IMR-90 (cell line): ENCODE data around the gene MAN1C1. TPM values are rescaled to one million over a fixed set of nuclear protein-coding genes. Genes with fewer than 3 reads are reported as not detected.

Experiments used
- ATAC-seq: fragments of 200-7000 bp; cut with Tn5 transposase; 2 replicates; pipeline ENCODE4 v1.9.1; 2020; ENCODE audit warnings: low read depth, mild to moderate bottlenecking, moderate library complexity
- BruUV-seq: library from RNA; stranded (reverse); fragments of 400-500 nt; replicated peaks from 2 replicates; lab custom pipeline; 2021; lab: Mats Ljungman, UMichigan
- CTCF ChIA-PET: fragments of 300-600 bp; formaldehyde crosslinking; extraction: SDS; loops from one replicate; lab custom pipeline; 2021; ENCODE audit warnings: antibody characterized with exemption; lab: Yijun Ruan, JAX
- POLR2A ChIA-PET: fragments of 300-600 bp; sonication (Branson Sonifier 250); formaldehyde crosslinking; loops from one replicate; lab custom pipeline; 2022; ENCODE audit warnings: antibody characterized with exemption; ENCODE audit not compliant: unreplicated experiment; lab: Charles Lee
- DNase-seq: peaks from one replicate; pipeline ENCODE4 v3.0.0; 2013
- H2AFZ ChIP-seq: replicated peaks from 2 replicates; pipeline ENCODE3; 2013; ENCODE audit warnings: low read length, mild to moderate bottlenecking; ENCODE audit not compliant: poor library complexity
- H2AK5ac ChIP-seq: 2 replicates; pipeline ENCODE4 v1.6.1; 2013; ENCODE audit warnings: low read depth, low read length, inconsistent platforms
- H2AK9ac ChIP-seq: replicated peaks from 2 replicates; pipeline ENCODE3; 2013; ENCODE audit warnings: mild to moderate bottlenecking, low read depth, low read length, moderate library complexity; ENCODE audit not compliant: poor library complexity
- H2BK120ac ChIP-seq: 2 replicates; pipeline ENCODE4 v1.6.1; 2013; ENCODE audit warnings: low read depth, low read length, inconsistent platforms
- H2BK15ac ChIP-seq: 3 replicates; pipeline ENCODE4 v1.6.1; 2013; ENCODE audit warnings: low read depth, low read length, inconsistent platforms
- H2BK20ac ChIP-seq: 2 replicates; pipeline ENCODE4 v1.6.1; 2013; ENCODE audit warnings: low read depth, mild to moderate bottlenecking, inconsistent platforms, low read length, moderate library complexity
- H2BK5ac ChIP-seq: 2 replicates; pipeline ENCODE4 v1.6.1; 2013; ENCODE audit warnings: mild to moderate bottlenecking, low read depth, low read length, inconsistent platforms; ENCODE audit not compliant: poor library complexity, severe bottlenecking
- H3K14ac ChIP-seq: replicated peaks from 2 replicates; pipeline ENCODE4 v1.6.1; 2013; ENCODE audit warnings: low read depth, low read length, inconsistent platforms
- H3K18ac ChIP-seq: 2 replicates; pipeline ENCODE4 v1.6.1; 2013; ENCODE audit warnings: low read depth, low read length, control low read depth
- H3K23ac ChIP-seq: 2 replicates; pipeline ENCODE4 v1.6.1; 2013; ENCODE audit warnings: low read depth, low read length, inconsistent platforms
- H3K27ac ChIP-seq: 2 replicates; pipeline ENCODE4 v1.5.1; 2013; ENCODE audit warnings: mild to moderate bottlenecking, control low read depth, low read length; ENCODE audit not compliant: insufficient read depth
- H3K27me3 ChIP-seq: 2 replicates; pipeline ENCODE4 v1.6.1; 2013; ENCODE audit warnings: low read length; ENCODE audit not compliant: control insufficient read depth, insufficient read depth
- H3K36me3 ChIP-seq: 2 replicates; pipeline ENCODE4 v1.6.1; 2013; ENCODE audit warnings: low read length, mixed read lengths; ENCODE audit not compliant: control insufficient read depth, insufficient read depth
- H3K4ac ChIP-seq: 2 replicates; pipeline ENCODE4 v1.6.1; 2013; ENCODE audit warnings: low read depth, low read length, inconsistent platforms
- H3K4me1 ChIP-seq: 2 replicates; pipeline ENCODE4 v1.6.1; 2013; ENCODE audit warnings: low read length, mixed read lengths; ENCODE audit not compliant: control insufficient read depth, insufficient read depth
- H3K4me2 ChIP-seq: 2 replicates; pipeline ENCODE4 v1.6.1; 2013; ENCODE audit warnings: low read depth, mild to moderate bottlenecking, control low read depth, low read length, moderate library complexity
- H3K4me3 ChIP-seq: 2 replicates; pipeline ENCODE4 v1.5.1; 2013; ENCODE audit warnings: low read depth, mild to moderate bottlenecking, control low read depth, low read length, moderate library complexity; ENCODE audit not compliant: insufficient read depth
- H3K56ac ChIP-seq: 2 replicates; pipeline ENCODE4 v1.6.1; 2013; ENCODE audit warnings: low read length, inconsistent platforms; ENCODE audit not compliant: insufficient read depth; ENCODE audit errors: extremely low read depth
- H3K79me1 ChIP-seq, 2 experiments: 2 replicates each; pipeline ENCODE4 v1.6.1; 2013; ENCODE audit warnings: low read length in 2 of 2, inconsistent platforms in 1 of 2, low read depth in 1 of 2
- H3K9ac ChIP-seq: 2 replicates; pipeline ENCODE4 v1.6.1; 2013; ENCODE audit warnings: low read depth, low read length, control low read depth
- H3K9me1 ChIP-seq: 2 replicates; pipeline ENCODE4 v1.6.1; 2013; ENCODE audit warnings: low read length, inconsistent platforms; ENCODE audit not compliant: insufficient read depth
- H3K9me3 ChIP-seq: 2 replicates; pipeline ENCODE4 v1.6.1; 2013; ENCODE audit warnings: low read length; ENCODE audit not compliant: control insufficient read depth, insufficient read depth
- H4K20me1 ChIP-seq: 2 replicates; pipeline ENCODE4 v1.6.1; 2013; ENCODE audit warnings: low read length, inconsistent platforms; ENCODE audit not compliant: insufficient read depth
- H4K5ac ChIP-seq: 2 replicates; pipeline ENCODE4 v1.6.1; 2013; ENCODE audit warnings: mild to moderate bottlenecking, low read depth, low read length, control low read depth
- H4K8ac ChIP-seq, 2 experiments: 2 replicates each; pipeline ENCODE4 v1.6.1; 2013; ENCODE audit warnings: low read depth in 2 of 2, low read length in 2 of 2, control low read depth in 1 of 2, inconsistent platforms in 1 of 2
- H4K91ac ChIP-seq: 2 replicates; pipeline ENCODE4 v1.6.1; 2013; ENCODE audit warnings: low read depth, low read length, inconsistent platforms; ENCODE audit not compliant: insufficient read depth
- BHLHE40 ChIP-seq: fragments of 150-350 bp; IDR thresholded peaks from 2 replicates; pipeline ENCODE4 v1.6.1; 2016; ENCODE audit warnings: mild to moderate bottlenecking, low read depth, low read length
- CEBPB ChIP-seq: IDR thresholded peaks from 2 replicates; pipeline ENCODE4 v1.6.1; 2012; ENCODE audit warnings: low read depth, low read length, improper control_type of control experiment
- CTCF ChIP-seq: conservative IDR thresholded peaks from 2 replicates; pipeline ENCODE4 v1.5.1; 2012; ENCODE audit warnings: mild to moderate bottlenecking, low read depth, low read length, improper control_type of control experiment
- FOS ChIP-seq: fragments of 150-350 bp; IDR thresholded peaks from 2 replicates; pipeline ENCODE4 v1.6.1; 2016; ENCODE audit warnings: low read depth, low read length
- MAFK ChIP-seq: IDR thresholded peaks from 2 replicates; pipeline ENCODE4 v1.6.1; 2012; ENCODE audit warnings: low read depth, low read length, improper control_type of control experiment
- MAZ ChIP-seq: IDR thresholded peaks from 2 replicates; pipeline ENCODE4 v1.6.1; 2012; ENCODE audit warnings: low read depth, mild to moderate bottlenecking, low read length, improper control_type of control experiment, moderate library complexity, borderline replicate concordance
- NFE2L2 ChIP-seq: fragments of 150-350 bp; IDR thresholded peaks from 2 replicates; pipeline ENCODE4 v1.6.1; 2016; ENCODE audit warnings: low read depth, mild to moderate bottlenecking, low read length
- RAD21 ChIP-seq: IDR thresholded peaks from 2 replicates; pipeline ENCODE4 v1.6.1; 2012; ENCODE audit warnings: low read length, improper control_type of control experiment
- RFX5 ChIP-seq: IDR thresholded peaks from 2 replicates; pipeline ENCODE4 v1.8.0; 2012; ENCODE audit warnings: low read depth, mild to moderate bottlenecking, low read length, moderate library complexity
- SMC3 ChIP-seq: fragments of 150-350 bp; IDR thresholded peaks from 2 replicates; pipeline ENCODE4 v1.6.1; 2016; ENCODE audit warnings: low read depth, mild to moderate bottlenecking, antibody characterized with exemption, low read length, moderate library complexity
- WGBS, 2 experiments: methylation state at CpG; one replicate each; pipeline versions ENCODE4 v1.1.5 to v1.1.7; 2013; ENCODE audit warnings: missing lambda C conversion rate in 2 of 2; ENCODE audit not compliant: insufficient read length in 1 of 2; ENCODE audit errors: extremely low coverage in 2 of 2; 5-methylcytosine and 5-hydroxymethylcytosine counted together
- dilution Hi-C: fragments of 300-500 bp; cut with HindIII; formaldehyde crosslinking; loops from one replicate; pipeline ENCODE4 v1.14.3; 2018; ENCODE audit warnings: low sequenced_read_pairs; ENCODE audit not compliant: unreplicated experiment
- in situ Hi-C: fragments of 300-500 bp; cut with MboI; formaldehyde crosslinking; loops from 3 replicates; pipeline ENCODE4 v1.14.3; 2019; ENCODE audit warnings: low sequenced_read_pairs, inconsistent platforms, mixed read lengths
- intact Hi-C: fragments of 100-400 bp; cut with micrococcal nuclease; formaldehyde crosslinking; loops from 2 replicates; pipeline ENCODE4 v1.10.0; 2022
- polyA plus RNA-seq, 3 experiments: library from polyadenylated mRNA; depleted of rRNA; stranded (reverse); fragments of >200 nt; gene quantifications; 2 replicates each; pipeline ENCODE4 v1.2.3, GENCODE V29; 2012; ENCODE audit warnings: low replicate concordance in 1 of 3
- total RNA-seq: library from RNA; depleted of rRNA; stranded (reverse); fragments of >200 nt; gene quantifications from 2 replicates; pipeline ENCODE4 v1.2.3, GENCODE V29; 2012
- TF ChIP-seq, protein P1 (sequence below): fragments of 150-350 bp; IDR thresholded peaks from 2 replicates; pipeline ENCODE4 v1.6.1; 2017; ENCODE audit warnings: mild to moderate bottlenecking, antibody characterized with exemption, low read length, low read depth

The MAN1C1 gene
- total and polyA plus RNA-seq, 2 of the 4 experiments (the other 2 are of a cell fraction): 3.2 to 11.3 TPM

DNA sequence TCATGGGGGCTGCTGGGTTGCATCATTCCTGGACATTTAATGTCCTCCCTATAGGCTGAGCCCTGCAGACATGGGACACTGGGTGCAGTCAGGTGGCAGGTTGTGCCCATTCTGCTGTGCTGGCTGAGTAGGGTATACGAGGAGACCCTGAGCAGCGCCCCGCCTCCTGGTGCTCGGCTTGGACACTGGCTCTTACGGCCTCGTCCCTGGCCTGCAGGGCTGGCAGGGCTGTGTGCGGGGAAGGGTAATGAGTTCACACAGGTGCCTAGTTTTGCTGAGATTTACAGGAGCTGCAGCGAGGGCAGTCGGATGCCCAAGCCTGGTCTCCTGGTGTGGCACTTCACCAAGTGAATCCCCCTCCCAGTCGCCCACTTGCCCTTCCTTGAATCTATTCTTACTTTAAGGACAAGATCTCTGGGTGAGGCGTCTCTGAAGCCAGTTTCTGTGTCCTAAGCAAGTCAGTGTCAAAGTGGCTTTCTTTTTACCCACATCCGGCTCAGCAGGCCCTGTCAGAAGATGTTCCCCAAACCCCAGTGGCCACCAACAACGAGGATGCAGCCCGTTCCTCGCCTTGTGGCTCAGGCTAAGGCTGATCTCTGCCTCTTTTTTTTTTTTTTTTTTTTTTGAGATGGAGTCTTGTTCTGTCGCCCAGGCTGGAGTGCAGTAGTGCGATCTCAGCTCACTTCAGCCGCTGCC lies 73.2 kb downstream of the MAN1C1 start (continued):
- TF ChIP-seq MAFK: no peak

GRCh38 chr1:25690396-25690956 lies 73.9 kb downstream of the MAN1C1 start:
- no peak overlapping the region for H2AK9ac ChIP-seq
- H3K27me3 ChIP-seq: no peaks in the 10 kb centered on the region
- H3K9ac ChIP-seq: no peak overlapping the region
- no peak overlapping the region for H3K56ac ChIP-seq
- H3K9me3 ChIP-seq: no peaks in the 10 kb centered on the region
- 93% methylated on average over 5 of the region's 13 CpGs; no CpG with 5 or more reads in 1 of the 2 experiments for WGBS, 2 experiments
- H3K9me1 ChIP-seq: peaks cover 16% of the 10 kb centered on the region
- H4K8ac ChIP-seq: no peak overlapping the region
- H2BK15ac ChIP-seq: no peak overlapping the region; the same call in 2 of the 3 replicates
- no TSS peak for BruUV-seq
- peaks cover 0 to 8% of the 10 kb centered on the region in 2 experiments; a peak in 2 of 4 replicates for H3K79me1 ChIP-seq
- dilution Hi-C loops (no loop called here), intact Hi-C loops (no loop called here), in situ Hi-C loops (no loop called here)
- TF ChIP-seq RAD21 (no peak), SMC3 (no peak), NFE2L2 (no peak), MAFK (no peak), CEBPB (no peak), MAZ (no peak), BHLHE40 (no peak), CTCF (no peak), RFX5 (no peak), FOS (no peak)
- TF ChIP-seq, protein P1, sequence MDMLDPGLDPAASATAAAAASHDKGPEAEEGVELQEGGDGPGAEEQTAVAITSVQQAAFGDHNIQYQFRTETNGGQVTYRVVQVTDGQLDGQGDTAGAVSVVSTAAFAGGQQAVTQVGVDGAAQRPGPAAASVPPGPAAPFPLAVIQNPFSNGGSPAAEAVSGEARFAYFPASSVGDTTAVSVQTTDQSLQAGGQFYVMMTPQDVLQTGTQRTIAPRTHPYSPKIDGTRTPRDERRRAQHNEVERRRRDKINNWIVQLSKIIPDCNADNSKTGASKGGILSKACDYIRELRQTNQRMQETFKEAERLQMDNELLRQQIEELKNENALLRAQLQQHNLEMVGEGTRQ: no peak
- ChIA-PET POLR2A (no interaction called here), CTCF (no interaction called here)
- no peak overlapping the region for H3K18ac ChIP-seq
- no peak overlapping the region for H2AK5ac ChIP-seq
- ATAC-seq (no peak), DNase-seq (no peak)
- peak overlapping the region; percentile 4; the same call in 1 of the 2 replicates for H4K91ac ChIP-seq
- H4K20me1 ChIP-seq: no peaks in the 10 kb centered on the region
- H3K36me3 ChIP-seq: peaks cover 6% of the 10 kb centered on the region; the same call in 1 of the 2 replicates
- H3K4me2 ChIP-seq: no peak overlapping the region
- H3K4me1 ChIP-seq: peaks cover 23% of the 10 kb centered on the region
- H4K5ac ChIP-seq: no peak overlapping the region
- H2BK120ac ChIP-seq: no peak overlapping the region
- no peak overlapping the region for H2BK20ac ChIP-seq
- no peak overlapping the region for H3K23ac ChIP-seq
- no peak overlapping the region for H3K14ac ChIP-seq
- H2AFZ ChIP-seq: no peak overlapping the region
- no peak overlapping the region for H3K4ac ChIP-seq
- no peak overlapping the region for H3K4me3 ChIP-seq
- H2BK5ac ChIP-seq: no peak overlapping the region
- no peak overlapping the region for H3K27ac ChIP-seq
